ENCODE results near the gene DPH5. TPM values are rescaled to one million over a fixed set of nuclear protein-coding genes. Genes with fewer than 3 reads are reported as not detected.

The DPH5 gene
- polyA plus RNA-seq, 1 of the 3 experiments (the other 2 are of a cell fraction), result 36.6 TPM

DNA sequence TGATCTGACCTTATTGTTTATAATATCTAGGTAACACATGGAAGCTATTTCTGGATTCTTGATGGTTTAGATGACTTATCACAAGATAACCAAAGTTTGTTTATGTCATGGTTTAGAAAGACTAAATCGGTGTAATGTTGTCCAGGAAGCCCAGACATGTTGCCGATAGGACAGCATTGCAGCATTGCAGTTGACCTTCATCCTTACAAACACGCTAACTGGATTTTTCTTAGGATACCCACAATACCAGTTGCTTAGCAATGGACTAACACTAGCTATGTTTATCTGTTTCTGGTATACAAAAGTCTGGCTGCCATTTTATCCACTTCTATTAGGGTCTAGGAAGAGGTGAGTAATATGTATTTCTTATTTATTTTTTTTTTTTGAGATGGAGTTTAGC lies 11.7 kb upstream of the DPH5 start:
- no peak overlapping the region for H2AFZ ChIP-seq (ENCODE audit: low read depth)
- no peak for DNase-seq
- no peaks in the 10 kb centered on the region for H3K4me1 ChIP-seq (ENCODE audit: control insufficient read depth in 1 of 2, insufficient read depth in 2 of 2, low read depth in 1 of 2, low read length in 1 of 2)
- H3K9me3 ChIP-seq, result 0 out of 2 replicates have a peak, but pooled peaks cover 8% of the 10 kb centered on the region
- TF ChIP-seq, protein P1, sequence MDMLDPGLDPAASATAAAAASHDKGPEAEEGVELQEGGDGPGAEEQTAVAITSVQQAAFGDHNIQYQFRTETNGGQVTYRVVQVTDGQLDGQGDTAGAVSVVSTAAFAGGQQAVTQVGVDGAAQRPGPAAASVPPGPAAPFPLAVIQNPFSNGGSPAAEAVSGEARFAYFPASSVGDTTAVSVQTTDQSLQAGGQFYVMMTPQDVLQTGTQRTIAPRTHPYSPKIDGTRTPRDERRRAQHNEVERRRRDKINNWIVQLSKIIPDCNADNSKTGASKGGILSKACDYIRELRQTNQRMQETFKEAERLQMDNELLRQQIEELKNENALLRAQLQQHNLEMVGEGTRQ (IDR thresholded peaks at IDR 0.05; ENCODE audit: borderline replicate concordance, low read depth, low read length), result no peak
- no peak for TF ChIP-seq NFIC (IDR thresholded peaks at IDR 0.05; ENCODE audit: borderline replicate concordance)
- TF ChIP-seq MXI1 (IDR thresholded peaks at IDR 0.05; ENCODE audit: low read depth, low read length), result no peak
- no peak for TF ChIP-seq TEAD4 (IDR thresholded peaks at IDR 0.05; ENCODE audit: borderline replicate concordance, insufficient read depth)
- TF ChIP-seq SMC3 (IDR thresholded peaks at IDR 0.05; ENCODE audit: low read depth, low read length), result no peak
- TF ChIP-seq NRF1 (IDR thresholded peaks at IDR 0.05; ENCODE audit: low read depth, low read length), result no peak
- TF ChIP-seq, protein P2, sequence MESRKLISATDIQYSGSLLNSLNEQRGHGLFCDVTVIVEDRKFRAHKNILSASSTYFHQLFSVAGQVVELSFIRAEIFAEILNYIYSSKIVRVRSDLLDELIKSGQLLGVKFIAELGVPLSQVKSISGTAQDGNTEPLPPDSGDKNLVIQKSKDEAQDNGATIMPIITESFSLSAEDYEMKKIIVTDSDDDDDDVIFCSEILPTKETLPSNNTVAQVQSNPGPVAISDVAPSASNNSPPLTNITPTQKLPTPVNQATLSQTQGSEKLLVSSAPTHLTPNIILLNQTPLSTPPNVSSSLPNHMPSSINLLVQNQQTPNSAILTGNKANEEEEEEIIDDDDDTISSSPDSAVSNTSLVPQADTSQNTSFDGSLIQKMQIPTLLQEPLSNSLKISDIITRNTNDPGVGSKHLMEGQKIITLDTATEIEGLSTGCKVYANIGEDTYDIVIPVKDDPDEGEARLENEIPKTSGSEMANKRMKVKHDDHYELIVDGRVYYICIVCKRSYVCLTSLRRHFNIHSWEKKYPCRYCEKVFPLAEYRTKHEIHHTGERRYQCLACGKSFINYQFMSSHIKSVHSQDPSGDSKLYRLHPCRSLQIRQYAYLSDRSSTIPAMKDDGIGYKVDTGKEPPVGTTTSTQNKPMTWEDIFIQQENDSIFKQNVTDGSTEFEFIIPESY (IDR thresholded peaks at IDR 0.05; ENCODE audit: borderline replicate concordance, low read depth), result no peak
- TF ChIP-seq, protein P3, sequence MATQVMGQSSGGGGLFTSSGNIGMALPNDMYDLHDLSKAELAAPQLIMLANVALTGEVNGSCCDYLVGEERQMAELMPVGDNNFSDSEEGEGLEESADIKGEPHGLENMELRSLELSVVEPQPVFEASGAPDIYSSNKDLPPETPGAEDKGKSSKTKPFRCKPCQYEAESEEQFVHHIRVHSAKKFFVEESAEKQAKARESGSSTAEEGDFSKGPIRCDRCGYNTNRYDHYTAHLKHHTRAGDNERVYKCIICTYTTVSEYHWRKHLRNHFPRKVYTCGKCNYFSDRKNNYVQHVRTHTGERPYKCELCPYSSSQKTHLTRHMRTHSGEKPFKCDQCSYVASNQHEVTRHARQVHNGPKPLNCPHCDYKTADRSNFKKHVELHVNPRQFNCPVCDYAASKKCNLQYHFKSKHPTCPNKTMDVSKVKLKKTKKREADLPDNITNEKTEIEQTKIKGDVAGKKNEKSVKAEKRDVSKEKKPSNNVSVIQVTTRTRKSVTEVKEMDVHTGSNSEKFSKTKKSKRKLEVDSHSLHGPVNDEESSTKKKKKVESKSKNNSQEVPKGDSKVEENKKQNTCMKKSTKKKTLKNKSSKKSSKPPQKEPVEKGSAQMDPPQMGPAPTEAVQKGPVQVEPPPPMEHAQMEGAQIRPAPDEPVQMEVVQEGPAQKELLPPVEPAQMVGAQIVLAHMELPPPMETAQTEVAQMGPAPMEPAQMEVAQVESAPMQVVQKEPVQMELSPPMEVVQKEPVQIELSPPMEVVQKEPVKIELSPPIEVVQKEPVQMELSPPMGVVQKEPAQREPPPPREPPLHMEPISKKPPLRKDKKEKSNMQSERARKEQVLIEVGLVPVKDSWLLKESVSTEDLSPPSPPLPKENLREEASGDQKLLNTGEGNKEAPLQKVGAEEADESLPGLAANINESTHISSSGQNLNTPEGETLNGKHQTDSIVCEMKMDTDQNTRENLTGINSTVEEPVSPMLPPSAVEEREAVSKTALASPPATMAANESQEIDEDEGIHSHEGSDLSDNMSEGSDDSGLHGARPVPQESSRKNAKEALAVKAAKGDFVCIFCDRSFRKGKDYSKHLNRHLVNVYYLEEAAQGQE (IDR thresholded peaks at IDR 0.05; ENCODE audit: low read depth, low read length), result no peak
- TF ChIP-seq FOXJ3 (CRISPR knock-in tag; IDR thresholded peaks at IDR 0.05), result no peak
- TF ChIP-seq EP300 (IDR thresholded peaks at IDR 0.05; ENCODE audit: borderline replicate concordance in 1 of 2, low read depth in 1 of 2, low read length in 1 of 2), result no peak
- no peak for TF ChIP-seq RCOR1 (IDR thresholded peaks at IDR 0.05; ENCODE audit: low read length)
- no peaks in the 10 kb centered on the region for H4K20me1 ChIP-seq (ENCODE audit: insufficient read depth)
- ChIA-PET CTCF (interaction anchor here (0.9 kb wide), 1 partner anchor 169 kb away, joined by 3 read pairs; no protein-coding TSS in a partner anchor), POLR2A (no interaction called here)
- peaks cover 6% of the 10 kb centered on the region; the same call in 1 of the 2 replicates for H3K79me2 ChIP-seq (ENCODE audit: insufficient read depth)
- H3K9me2 ChIP-seq, result no peaks in the 10 kb centered on the region
- H3K27me3 ChIP-seq (ENCODE audit: insufficient read depth), result no peaks in the 10 kb centered on the region
- H3K4me2 ChIP-seq, result no peak overlapping the region
- H3K9ac ChIP-seq, result no peak overlapping the region
- WGBS (ENCODE audit: low lambda C conversion rate), result 94% methylated on average over 3 of the region's 3 CpGs
- H3F3A ChIP-seq (replicated peaks; ENCODE audit: insufficient read depth), result peaks cover 9% of the 10 kb centered on the region
- H3K4me3 ChIP-seq (ENCODE audit: low read depth in 2 of 2, low read length in 1 of 2), result no peak overlapping the region
- no peak overlapping the region for H3K27ac ChIP-seq (ENCODE audit: low read depth in 2 of 2, low read length in 1 of 2)
- H3K36me3 ChIP-seq (replicated peaks in 1 of 2; ENCODE audit: control insufficient read depth in 1 of 2, insufficient read depth in 2 of 2, low read length in 1 of 2), result peaks cover 4% of the 10 kb centered on the region in 2 experiments

Data from SK-N-SH (cell line).